ENCODE measurements around the gene MORN2.
A peak's percentile ranks its signal among the peaks of the same experiment; 100 is the strongest.

The MORN2 gene

DNA sequence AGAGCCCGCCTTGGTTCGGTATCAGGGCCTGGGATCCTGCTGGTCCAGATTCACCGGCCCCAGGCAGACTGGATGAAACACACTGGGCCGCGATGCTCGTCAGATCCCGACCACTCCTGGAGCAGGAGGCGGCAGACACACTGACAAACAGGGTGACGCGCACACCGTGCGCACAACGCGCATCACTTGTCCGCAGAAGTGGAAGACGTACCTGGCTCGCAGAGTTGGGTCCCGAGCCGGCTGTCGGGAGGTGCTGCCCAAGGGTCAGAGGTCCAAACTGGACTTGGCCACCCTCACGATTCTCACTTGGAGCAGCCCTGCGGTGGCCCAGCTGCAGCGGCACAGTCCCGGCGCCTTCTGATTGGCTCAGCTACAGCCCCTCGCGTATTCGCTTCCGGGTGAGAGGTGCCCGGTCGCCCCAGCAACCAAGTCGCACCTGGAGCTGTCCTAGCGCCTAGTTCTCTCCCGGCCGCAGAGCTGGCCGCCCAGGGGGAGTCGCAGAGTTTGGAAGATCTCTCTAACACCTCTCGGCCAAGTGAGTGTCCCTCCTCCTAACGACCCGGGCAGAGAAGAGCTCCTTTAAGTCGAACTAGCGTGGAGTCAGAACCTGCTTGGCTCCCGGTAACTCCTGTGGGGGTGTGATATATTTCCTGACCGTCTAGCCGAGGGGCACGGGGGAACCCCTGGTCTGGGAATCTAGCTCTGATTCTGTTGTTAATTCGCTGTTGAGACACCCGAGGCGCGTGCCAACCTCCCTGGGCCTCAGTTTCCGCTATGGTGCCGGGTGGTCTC is at the start of gene MORN2, which contains the start of gene DHX57 (continued):
- TF ChIP-seq ZNF558 (tag by site-specific recombination; IDR thresholded peaks at IDR 0.05) (no peak), ZNF626 (tag by site-specific recombination; IDR thresholded peaks at IDR 0.05) (no peak), ZNF112 (tag by site-specific recombination; IDR thresholded peaks at IDR 0.05) (no peak), ZNF341 (tag by site-specific recombination; IDR thresholded peaks at IDR 0.05; ENCODE audit: low read depth) (peak; percentile 99), GLIS1 (tag by site-specific recombination; IDR thresholded peaks at IDR 0.05) (peak; percentile 38; the same call in 1 of the 2 replicates), ZNF2 (tag by site-specific recombination; IDR thresholded peaks at IDR 0.05) (peak; percentile 80), ZNF521 (tag by site-specific recombination; IDR thresholded peaks at IDR 0.05) (no peak), ZBTB48 (tag by site-specific recombination; IDR thresholded peaks at IDR 0.05) (0 out of 2 replicates have a peak, but pooled peaks have one; percentile 30), MEIS1 (CRISPR knock-in tag; IDR thresholded peaks at IDR 0.05; ENCODE audit: borderline replicate concordance) (no peak), ZNF792 (tag by site-specific recombination; IDR thresholded peaks at IDR 0.05) (no peak), ZNF366 (tag by site-specific recombination; conservative IDR thresholded peaks at IDR 0.05) (0 out of 2 replicates have a peak, but pooled peaks have one; percentile 9), KLF9 (tag by site-specific recombination; IDR thresholded peaks at IDR 0.05; ENCODE audit: low read depth) (no peak), ZNF701 (tag by site-specific recombination; IDR thresholded peaks at IDR 0.05) (no peak), ZNF175 (tag by site-specific recombination; IDR thresholded peaks at IDR 0.05) (no peak), ZNF121 (tag by site-specific recombination; IDR thresholded peaks at IDR 0.05) (no peak), ZBTB17 (tag by site-specific recombination; IDR thresholded peaks at IDR 0.05) (peak; percentile 97), ZNF664 (tag by site-specific recombination; IDR thresholded peaks at IDR 0.05) (no peak), ZNF140 (tag by site-specific recombination; IDR thresholded peaks at IDR 0.05) (no peak)
- TF ChIP-seq, protein P1, sequence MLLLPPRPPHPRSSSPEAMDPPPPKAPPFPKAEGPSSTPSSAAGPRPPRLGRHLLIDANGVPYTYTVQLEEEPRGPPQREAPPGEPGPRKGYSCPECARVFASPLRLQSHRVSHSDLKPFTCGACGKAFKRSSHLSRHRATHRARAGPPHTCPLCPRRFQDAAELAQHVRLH (tag by site-specific recombination; IDR thresholded peaks at IDR 0.05), result no peak
- TF ChIP-seq, protein P2, sequence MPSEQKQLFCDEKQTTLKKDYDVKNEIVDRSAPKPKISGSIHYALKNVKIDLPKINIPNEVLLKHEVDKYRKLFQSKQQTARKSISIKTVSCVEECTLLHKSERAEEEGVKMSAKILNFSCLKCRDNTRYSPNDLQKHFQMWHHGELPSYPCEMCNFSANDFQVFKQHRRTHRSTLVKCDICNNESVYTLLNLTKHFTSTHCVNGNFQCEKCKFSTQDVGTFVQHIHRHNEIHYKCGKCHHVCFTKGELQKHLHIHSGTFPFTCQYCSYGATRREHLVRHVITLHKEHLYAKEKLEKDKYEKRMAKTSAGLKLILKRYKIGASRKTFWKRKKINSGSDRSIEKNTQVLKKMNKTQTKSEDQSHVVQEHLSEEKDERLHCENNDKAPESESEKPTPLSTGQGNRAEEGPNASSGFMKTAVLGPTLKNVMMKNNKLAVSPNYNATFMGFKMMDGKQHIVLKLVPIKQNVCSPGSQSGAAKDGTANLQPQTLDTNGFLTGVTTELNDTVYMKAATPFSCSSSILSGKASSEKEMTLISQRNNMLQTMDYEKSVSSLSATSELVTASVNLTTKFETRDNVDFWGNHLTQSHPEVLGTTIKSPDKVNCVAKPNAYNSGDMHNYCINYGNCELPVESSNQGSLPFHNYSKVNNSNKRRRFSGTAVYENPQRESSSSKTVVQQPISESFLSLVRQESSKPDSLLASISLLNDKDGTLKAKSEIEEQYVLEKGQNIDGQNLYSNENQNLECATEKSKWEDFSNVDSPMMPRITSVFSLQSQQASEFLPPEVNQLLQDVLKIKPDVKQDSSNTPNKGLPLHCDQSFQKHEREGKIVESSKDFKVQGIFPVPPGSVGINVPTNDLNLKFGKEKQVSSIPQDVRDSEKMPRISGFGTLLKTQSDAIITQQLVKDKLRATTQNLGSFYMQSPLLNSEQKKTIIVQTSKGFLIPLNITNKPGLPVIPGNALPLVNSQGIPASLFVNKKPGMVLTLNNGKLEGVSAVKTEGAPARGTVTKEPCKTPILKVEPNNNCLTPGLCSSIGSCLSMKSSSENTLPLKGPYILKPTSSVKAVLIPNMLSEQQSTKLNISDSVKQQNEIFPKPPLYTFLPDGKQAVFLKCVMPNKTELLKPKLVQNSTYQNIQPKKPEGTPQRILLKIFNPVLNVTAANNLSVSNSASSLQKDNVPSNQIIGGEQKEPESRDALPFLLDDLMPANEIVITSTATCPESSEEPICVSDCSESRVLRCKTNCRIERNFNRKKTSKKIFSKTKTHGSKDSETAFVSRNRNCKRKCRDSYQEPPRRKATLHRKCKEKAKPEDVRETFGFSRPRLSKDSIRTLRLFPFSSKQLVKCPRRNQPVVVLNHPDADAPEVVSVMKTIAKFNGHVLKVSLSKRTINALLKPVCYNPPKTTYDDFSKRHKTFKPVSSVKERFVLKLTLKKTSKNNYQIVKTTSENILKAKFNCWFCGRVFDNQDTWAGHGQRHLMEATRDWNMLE (tag by site-specific recombination; conservative IDR thresholded peaks at IDR 0.05; ENCODE audit: low read depth), result peak; percentile 91
- TF ChIP-seq, protein P3, sequence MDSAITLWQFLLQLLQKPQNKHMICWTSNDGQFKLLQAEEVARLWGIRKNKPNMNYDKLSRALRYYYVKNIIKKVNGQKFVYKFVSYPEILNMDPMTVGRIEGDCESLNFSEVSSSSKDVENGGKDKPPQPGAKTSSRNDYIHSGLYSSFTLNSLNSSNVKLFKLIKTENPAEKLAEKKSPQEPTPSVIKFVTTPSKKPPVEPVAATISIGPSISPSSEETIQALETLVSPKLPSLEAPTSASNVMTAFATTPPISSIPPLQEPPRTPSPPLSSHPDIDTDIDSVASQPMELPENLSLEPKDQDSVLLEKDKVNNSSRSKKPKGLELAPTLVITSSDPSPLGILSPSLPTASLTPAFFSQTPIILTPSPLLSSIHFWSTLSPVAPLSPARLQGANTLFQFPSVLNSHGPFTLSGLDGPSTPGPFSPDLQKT (IDR thresholded peaks at IDR 0.05; ENCODE audit: borderline replicate concordance, low read depth, low read length), result no peak
- TF ChIP-seq, protein P4, sequence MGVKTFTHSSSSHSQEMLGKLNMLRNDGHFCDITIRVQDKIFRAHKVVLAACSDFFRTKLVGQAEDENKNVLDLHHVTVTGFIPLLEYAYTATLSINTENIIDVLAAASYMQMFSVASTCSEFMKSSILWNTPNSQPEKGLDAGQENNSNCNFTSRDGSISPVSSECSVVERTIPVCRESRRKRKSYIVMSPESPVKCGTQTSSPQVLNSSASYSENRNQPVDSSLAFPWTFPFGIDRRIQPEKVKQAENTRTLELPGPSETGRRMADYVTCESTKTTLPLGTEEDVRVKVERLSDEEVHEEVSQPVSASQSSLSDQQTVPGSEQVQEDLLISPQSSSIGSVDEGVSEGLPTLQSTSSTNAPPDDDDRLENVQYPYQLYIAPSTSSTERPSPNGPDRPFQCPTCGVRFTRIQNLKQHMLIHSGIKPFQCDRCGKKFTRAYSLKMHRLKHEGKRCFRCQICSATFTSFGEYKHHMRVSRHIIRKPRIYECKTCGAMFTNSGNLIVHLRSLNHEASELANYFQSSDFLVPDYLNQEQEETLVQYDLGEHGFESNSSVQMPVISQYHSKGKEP (tag by site-specific recombination; IDR thresholded peaks at IDR 0.05), result no peak
- TF ChIP-seq, protein P5, sequence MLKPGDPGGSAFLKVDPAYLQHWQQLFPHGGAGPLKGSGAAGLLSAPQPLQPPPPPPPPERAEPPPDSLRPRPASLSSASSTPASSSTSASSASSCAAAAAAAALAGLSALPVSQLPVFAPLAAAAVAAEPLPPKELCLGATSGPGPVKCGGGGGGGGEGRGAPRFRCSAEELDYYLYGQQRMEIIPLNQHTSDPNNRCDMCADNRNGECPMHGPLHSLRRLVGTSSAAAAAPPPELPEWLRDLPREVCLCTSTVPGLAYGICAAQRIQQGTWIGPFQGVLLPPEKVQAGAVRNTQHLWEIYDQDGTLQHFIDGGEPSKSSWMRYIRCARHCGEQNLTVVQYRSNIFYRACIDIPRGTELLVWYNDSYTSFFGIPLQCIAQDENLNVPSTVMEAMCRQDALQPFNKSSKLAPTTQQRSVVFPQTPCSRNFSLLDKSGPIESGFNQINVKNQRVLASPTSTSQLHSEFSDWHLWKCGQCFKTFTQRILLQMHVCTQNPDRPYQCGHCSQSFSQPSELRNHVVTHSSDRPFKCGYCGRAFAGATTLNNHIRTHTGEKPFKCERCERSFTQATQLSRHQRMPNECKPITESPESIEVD (tag by site-specific recombination; IDR thresholded peaks at IDR 0.05), result no peak
- TF ChIP-seq, protein P6, sequence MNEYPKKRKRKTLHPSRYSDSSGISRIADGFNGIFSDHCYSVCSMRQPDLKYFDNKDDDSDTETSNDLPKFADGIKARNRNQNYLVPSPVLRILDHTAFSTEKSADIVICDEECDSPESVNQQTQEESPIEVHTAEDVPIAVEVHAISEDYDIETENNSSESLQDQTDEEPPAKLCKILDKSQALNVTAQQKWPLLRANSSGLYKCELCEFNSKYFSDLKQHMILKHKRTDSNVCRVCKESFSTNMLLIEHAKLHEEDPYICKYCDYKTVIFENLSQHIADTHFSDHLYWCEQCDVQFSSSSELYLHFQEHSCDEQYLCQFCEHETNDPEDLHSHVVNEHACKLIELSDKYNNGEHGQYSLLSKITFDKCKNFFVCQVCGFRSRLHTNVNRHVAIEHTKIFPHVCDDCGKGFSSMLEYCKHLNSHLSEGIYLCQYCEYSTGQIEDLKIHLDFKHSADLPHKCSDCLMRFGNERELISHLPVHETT (tag by site-specific recombination; IDR thresholded peaks at IDR 0.05), result no peak

Measured in HEK293 (cell line).